NCI-H2107 treated with DMSO at 0.1 percent for 48 hours (cell line): ENCODE data around the gene CRP.
"Not testable (repeated sequence)": the region's sequence is repeated elsewhere in the genome, so short reads cannot be mapped to it uniquely, and the experiment has no call there.

ENCODE experiments used
- DNase-seq: peaks from one replicate; lab custom pipeline; 2025; ENCODE audit not compliant: unreplicated experiment; lab: John Stamatoyannopoulos, UW

CRP gene

DNA sequence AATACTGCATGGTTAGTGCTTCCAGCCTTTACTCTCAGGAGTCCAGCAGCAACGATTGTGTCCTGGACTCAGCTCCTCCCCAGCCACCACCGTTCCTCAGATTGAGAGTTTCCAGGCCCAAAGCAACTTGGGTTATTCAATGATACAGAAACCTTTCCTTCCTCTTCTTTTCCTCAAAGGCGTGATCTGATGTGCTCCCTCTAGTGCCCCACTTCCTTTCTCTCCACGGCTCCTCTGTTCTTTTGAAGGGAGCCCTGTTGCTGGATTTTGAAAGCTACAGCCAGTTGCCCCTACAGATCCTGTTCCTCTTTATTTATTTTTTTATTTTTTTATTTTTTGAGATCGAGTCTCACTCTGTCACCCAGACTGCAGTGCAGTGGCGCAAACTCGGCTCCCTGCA, 14.1 kb downstream of the CRP start:
- no peak for DNase-seq

DNA sequence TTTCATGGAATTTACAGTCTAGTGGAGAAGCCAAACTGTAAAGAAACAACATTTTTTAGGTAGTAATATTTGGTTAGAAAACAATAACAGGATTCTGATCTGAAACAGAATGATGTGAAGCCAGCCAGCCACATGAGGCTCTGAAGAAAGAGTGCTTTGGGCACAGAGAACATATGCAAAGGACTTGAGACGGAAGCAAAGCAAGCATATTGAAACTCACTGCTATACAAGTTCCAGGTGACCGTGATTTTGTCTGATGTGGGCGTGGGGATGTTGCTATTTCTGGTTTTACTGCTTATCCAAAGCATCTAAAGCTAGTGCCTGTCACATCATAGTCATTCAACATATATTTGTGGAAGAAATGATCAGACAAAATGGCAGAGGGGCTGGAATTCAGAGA, 14.7 kb downstream of the CRP start:
- no peak for DNase-seq

DNA sequence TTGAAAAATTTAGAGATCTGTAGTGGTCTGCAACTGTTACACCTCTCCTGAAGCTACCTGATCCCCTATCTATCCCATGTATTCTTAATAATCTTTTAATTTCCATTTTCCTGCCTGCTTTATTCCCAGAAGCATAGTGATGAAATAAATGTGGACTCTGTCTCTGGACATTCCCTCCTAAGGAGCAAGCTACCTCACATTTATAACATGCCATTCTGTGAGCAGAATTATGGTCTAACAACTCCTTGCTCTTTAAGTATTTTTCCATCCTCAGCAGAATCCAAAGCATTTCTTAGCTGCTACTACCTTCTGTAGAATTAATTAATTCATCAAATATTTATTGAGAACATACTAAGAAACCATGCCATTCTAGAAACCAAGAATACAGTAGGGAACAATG, 15.1 kb downstream of the CRP start:
- DNase-seq = no peak

DNA sequence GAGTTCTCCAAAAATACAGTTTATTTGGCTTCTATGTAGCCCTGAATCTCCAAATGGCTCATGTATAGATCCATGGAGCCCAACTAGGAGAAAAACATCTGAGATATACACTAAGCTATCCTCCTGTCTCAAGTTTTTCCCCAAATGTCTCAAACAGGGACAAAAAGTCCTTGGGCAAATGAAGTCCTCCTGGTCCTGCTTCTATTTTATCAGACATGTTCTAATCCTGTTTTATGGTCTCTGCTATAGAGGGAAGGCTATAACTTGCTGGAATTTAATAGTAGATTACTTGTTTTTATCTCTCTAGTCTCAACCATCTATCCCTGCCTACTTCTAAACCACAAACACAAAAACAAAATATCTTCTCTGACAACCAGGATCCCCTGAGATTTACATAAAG, 26.9 kb downstream of the CRP start:
- DNase-seq = no peak

DNA sequence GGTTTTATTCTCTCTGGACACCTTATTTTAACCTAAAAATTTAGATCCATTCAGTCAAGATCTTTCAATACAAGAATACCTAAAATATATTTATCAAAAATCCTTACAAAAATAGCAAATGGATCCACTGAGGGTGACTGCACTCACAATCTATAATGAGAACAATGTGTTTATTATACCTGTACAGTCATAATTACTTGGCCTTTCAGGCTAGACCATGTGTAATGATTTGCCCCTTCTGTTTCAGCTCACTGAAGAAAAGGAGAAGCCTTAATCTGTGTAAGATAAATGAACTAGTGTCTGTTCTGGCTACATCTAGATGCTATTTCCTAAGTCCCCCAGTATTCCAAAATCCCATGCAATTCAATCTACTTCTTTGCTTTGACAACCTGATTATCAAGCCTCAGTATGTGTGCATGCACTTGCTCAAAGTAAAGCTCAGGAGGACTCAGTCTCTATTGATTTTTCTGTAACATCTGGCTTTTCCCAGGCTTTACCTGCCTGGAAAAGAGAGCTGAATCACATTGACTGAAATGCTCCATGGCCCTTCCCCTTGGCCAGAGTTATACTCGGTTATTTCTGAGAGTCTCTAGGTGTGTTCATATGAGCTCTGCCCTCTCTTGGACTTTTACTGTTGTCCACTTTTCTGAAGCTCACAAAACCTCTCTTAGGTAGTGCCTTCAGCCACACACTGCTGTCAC, 27.6 kb downstream of the CRP start:
- DNase-seq = no peak

DNA sequence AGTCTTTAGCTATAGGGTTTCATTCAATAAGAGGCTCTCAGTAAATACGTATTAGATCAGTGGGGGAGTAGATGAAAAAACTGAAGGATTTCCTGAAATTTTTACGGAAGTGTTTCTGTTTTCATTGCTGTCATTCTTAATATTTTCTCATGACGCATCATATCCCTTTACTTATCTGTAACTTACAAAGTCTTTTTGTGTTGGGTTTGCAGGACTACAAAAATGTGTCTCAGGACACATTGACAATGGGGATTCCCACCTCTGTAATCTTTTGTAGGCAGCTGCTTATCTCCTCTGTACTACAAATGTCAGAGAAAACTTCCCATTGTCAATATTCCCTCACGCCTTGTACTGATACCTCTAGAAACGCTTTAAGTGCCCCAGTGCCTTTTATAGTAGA, 35.5 kb downstream of the CRP start:
- no peak for DNase-seq

DNA sequence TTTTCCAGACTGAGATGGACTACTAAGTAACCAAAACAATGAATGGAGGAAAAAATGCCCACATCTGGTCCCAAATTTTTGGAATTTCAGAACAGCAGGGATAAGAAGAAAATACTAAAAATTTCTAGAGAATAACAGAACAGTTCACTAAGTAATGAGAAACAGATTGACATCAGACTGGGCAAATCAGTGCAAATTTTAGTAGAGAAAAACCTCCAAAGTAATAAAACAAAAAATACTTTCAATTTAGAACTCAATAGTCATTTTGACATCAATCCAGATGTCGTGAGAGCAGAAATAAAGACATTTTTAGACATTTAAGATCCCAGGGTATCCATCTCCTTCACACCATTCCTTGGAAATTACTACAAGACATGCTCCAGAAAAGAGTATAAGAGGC, 39.3 kb downstream of the CRP start:
- no peak for DNase-seq

DNA sequence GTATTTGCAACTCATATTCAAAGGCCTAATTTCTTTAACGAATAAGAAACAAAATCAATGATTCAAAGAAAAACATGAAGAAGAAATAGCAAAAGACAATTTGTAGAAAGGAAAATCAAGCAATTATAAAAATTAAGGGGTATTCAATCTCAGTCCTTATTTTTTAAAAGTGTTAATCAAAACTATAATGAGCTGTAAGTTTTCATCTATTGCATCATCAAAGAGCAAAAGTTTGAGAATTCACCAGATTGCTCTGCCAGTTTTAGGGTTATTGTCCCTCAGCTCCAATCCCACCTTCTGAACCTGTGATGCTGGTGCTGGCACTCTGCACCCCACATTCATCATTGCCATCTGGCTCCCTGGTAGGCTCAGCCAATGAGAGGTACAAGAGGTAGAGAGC, 42.0 kb downstream of the CRP start:
- DNase-seq = not testable (repeated sequence)

DNA sequence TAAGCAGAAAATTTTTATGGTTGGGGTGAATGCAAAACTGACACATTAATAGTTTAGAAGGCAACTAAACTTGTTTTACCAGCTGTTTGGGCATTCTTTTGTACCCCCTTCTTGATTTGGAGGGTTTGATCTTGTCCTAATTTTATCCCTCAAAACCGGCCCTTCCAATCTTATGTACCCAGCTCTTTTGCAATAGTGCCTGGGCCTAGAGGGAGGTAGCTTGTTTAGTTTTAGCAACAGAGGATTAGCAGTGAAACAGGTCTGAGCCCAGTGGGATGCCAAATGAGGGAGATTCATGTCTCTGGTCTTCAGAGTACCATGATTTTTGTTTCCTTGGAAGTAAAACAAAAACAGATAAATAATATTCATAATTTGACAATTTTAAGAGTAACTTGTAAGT, 45.1 kb downstream of the CRP start:
- no peak for DNase-seq

DNA sequence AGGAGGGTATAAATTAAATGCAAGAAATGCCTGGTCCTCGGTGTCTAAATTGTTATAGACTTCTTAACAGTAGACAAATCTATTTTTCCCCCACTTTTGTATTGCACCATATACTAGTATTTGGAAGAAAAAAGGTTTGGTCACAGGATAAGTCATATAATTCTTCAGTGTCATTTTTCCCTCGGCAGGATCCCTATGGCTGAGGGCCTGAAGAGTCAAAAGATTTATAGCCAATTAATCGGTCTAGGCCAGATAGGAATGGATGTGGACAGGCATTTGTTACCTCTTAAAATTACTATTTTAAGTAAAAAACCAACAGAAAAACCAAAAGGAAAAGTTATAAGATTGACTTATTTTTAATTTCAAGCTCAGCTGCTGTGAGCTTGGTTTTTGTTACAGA, 45.6 kb downstream of the CRP start:
- DNase-seq = no peak

DNA sequence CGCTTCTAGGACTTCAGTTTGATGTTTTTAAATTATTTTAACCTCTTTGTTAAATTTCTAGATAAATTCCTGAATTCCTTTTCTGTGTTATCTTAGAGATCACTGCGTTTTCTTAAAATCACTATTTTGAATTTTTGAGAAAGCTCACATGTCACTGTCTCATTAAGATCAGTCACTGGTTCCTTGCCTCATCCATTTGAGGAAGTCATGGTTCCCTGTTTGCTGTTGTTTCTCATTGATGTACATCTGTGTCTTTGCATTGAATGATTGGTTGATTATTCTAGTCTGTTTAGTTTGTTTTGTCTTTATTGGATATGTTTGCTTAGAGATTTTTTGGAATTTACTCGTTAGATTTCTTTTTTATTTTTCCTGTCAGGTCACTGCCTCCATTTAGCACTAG, 50.1 kb downstream of the CRP start:
- DNase-seq = no peak

DNA sequence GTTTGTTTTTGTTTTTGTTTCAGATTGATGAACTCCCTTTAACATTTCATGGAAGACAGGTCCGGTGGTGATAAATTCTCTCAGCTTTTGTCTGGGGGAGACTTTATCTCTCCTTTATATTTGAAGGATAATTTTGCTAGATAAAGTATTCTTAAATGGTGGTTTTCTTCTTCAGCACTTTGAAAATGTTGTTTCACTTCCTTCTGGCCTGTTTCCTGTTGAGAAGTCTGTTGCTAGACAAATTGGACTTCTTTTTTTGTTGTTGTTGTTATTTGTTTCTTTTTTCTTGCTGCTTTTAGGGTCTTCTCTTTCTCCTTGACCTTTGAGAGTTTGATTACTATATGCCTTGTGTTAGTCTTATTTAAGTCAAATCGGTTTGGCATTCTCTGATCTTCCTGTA, 50.8 kb downstream of the CRP start:
- no peak for DNase-seq
